A549 (cell line): Measurements from ENCODE around the gene EPHB6. TPM values are rescaled to one million over a fixed set of nuclear protein-coding genes. Genes with fewer than 3 reads are reported as not detected.

Experiments
- ATAC-seq, 2 experiments: fragments of 200-7000 bp in 1 of 2; fragments of >200 bp in 1 of 2; cut with Nextera tagmentation in 1 of 2; cut with Tn5 transposase in 1 of 2; 3 replicates each; pipeline versions ENCODE4 v1.8.0 to v1.9.1; 2018 to 2020; ENCODE audit warnings: mild to moderate bottlenecking in 1 of 2, moderate library complexity in 1 of 2
- CTCF ChIA-PET: fragments of 300-600 bp; sonication (Branson Sonifier 250); formaldehyde crosslinking; extraction: SDS; loops from one replicate; lab custom pipeline; 2021; ENCODE audit warnings: antibody characterized with exemption, inconsistent platforms; lab: Yijun Ruan, JAX
- POLR2A ChIA-PET: fragments of 350-600 bp; formaldehyde crosslinking; extraction: SDS; loops from one replicate; lab custom pipeline; 2021; ENCODE audit warnings: antibody characterized with exemption, inconsistent platforms; lab: Yijun Ruan, JAX
- DNase-seq, 2 experiments: peaks; one replicate each; pipeline versions ENCODE4 v3.0.0 to v3.0.0-alpha.2; 2011 to 2016; ENCODE audit warnings: low read depth in 1 of 2, low spot score in 1 of 2
- FAIRE-seq: peaks from 2 replicates; lab custom pipeline; 2011; peaks lifted over from hg19 to GRCh38; lab: Jason Lieb, UNC
- H3K27ac ChIP-seq, 2 experiments: fragments of >200 bp; sonication (Bioruptor Twin); formaldehyde crosslinking; 3 replicates each; pipeline ENCODE4 v1.5.1; 2016 to 2017
- H3K4me1 ChIP-seq: fragments of >200 bp; sonication (Bioruptor Twin); formaldehyde crosslinking; 3 replicates; pipeline ENCODE4 v1.6.1; 2016
- H3K4me2 ChIP-seq: fragments of >200 bp; sonication (Bioruptor Twin); formaldehyde crosslinking; 3 replicates; pipeline ENCODE4 v1.6.1; 2016
- H3K4me3 ChIP-seq: fragments of >200 bp; sonication (Bioruptor Twin); formaldehyde crosslinking; 3 replicates; pipeline ENCODE4 v1.5.1; 2016
- H3K9me3 ChIP-seq: fragments of >200 bp; sonication (Bioruptor Twin); formaldehyde crosslinking; 3 replicates; pipeline ENCODE4 v1.6.1; 2016
- CHD2 ChIP-seq: fragments of 150-350 bp; IDR thresholded peaks from 2 replicates; pipeline ENCODE4 v1.6.1; 2014; ENCODE audit warnings: low read length; ENCODE audit not compliant: partially characterized antibody
- CHD4 ChIP-seq: fragments of 200-600 bp; sonication (generic); IDR thresholded peaks from 2 replicates; pipeline ENCODE4 v1.6.1; 2016; ENCODE audit warnings: antibody characterized with exemption, mild to moderate bottlenecking, borderline replicate concordance
- CTCF ChIP-seq: fragments of >200 bp; sonication (Bioruptor Twin); formaldehyde crosslinking; IDR thresholded peaks from 3 replicates; pipeline ENCODE4 v1.5.1; 2016
- E2F6 ChIP-seq: IDR thresholded peaks from 2 replicates; pipeline ENCODE4 v1.6.1; 2012; ENCODE audit warnings: low read depth, borderline replicate concordance
- EP300 ChIP-seq, 2 experiments: fragments of >200 bp; sonication (Bioruptor Twin); formaldehyde crosslinking; IDR thresholded peaks; 2 replicates in 1 of 2; 3 replicates in 1 of 2; pipeline ENCODE4 v1.6.1; 2016 to 2017
- ESRRA ChIP-seq: fragments of 150-350 bp; IDR thresholded peaks from 2 replicates; pipeline ENCODE4 v1.6.1; 2014; ENCODE audit warnings: mild to moderate bottlenecking, low read length, borderline replicate concordance
- FOSB ChIP-seq: fragments of 250-450 bp; sonication (Bioruptor Pico); IDR thresholded peaks from 2 replicates; pipeline ENCODE4 v1.5.0; 2020; ENCODE audit warnings: mild to moderate bottlenecking, moderate library complexity
- FOSL2 ChIP-seq, 2 experiments: fragments of 450-650 bp in 1 of 2; fragments of >200 bp in 1 of 2; sonication (Bioruptor Twin) in 1 of 2; formaldehyde crosslinking; IDR thresholded peaks; 2 replicates each; pipeline versions ENCODE4 v1.5.0 to v1.6.1; 2016 to 2020; ENCODE audit warnings: mild to moderate bottlenecking in 1 of 2, moderate library complexity in 1 of 2
- FOXS1 ChIP-seq: fragments of 250-450 bp; sonication (Bioruptor Pico); IDR thresholded peaks from 2 replicates; pipeline ENCODE4 v1.5.0; 2020; ENCODE audit warnings: mild to moderate bottlenecking, moderate library complexity
- GATA3 ChIP-seq: IDR thresholded peaks from 2 replicates; pipeline ENCODE4 v1.6.1; 2012; ENCODE audit warnings: borderline replicate concordance
- HOXB13 ChIP-seq: fragments of 250-450 bp; sonication (Bioruptor Pico); IDR thresholded peaks from 2 replicates; pipeline ENCODE4 v1.5.0; 2020; ENCODE audit warnings: low read depth, mild to moderate bottlenecking, moderate library complexity
- HOXB5 ChIP-seq: fragments of 250-450 bp; sonication (Bioruptor Pico); IDR thresholded peaks from 2 replicates; pipeline ENCODE4 v1.5.0; 2020; ENCODE audit warnings: mild to moderate bottlenecking, moderate library complexity
- MAZ ChIP-seq: fragments of 150-350 bp; IDR thresholded peaks from 2 replicates; pipeline ENCODE4 v1.6.1; 2014; ENCODE audit warnings: antibody characterized with exemption, low read depth, low read length, borderline replicate concordance
- NPAS2 ChIP-seq: fragments of 250-450 bp; sonication (Bioruptor Pico); IDR thresholded peaks from 2 replicates; pipeline ENCODE4 v1.8.0; 2022; ENCODE audit warnings: mild to moderate bottlenecking, moderate library complexity, borderline replicate concordance
- PBX3 ChIP-seq: IDR thresholded peaks from 2 replicates; pipeline ENCODE4 v1.6.1; 2012
- POLR2AphosphoS2 ChIP-seq: conservative IDR thresholded peaks from 2 replicates; pipeline ENCODE4 v1.6.1; 2012; ENCODE audit warnings: low read length, improper control_type of control experiment, inconsistent platforms
- RAD21 ChIP-seq, 2 experiments: fragments of >200 bp in 1 of 2; sonication (Bioruptor Twin) in 1 of 2; formaldehyde crosslinking in 1 of 2; IDR thresholded peaks in 1 of 2; conservative IDR thresholded peaks in 1 of 2; 2 replicates in 1 of 2; 3 replicates in 1 of 2; pipeline ENCODE4 v1.6.1; 2012 to 2018; ENCODE audit warnings: inconsistent platforms in 1 of 2
- RARB ChIP-seq: fragments of 250-450 bp; sonication (Bioruptor Pico); IDR thresholded peaks from 2 replicates; pipeline ENCODE4 v1.8.0; 2021; ENCODE audit warnings: mild to moderate bottlenecking, moderate library complexity
- REST ChIP-seq: fragments of 200-600 bp; sonication (generic); IDR thresholded peaks from 2 replicates; pipeline ENCODE4 v1.6.1; 2016; ENCODE audit warnings: antibody characterized with exemption, mild to moderate bottlenecking, moderate library complexity
- RFX5 ChIP-seq: fragments of 450-650 bp; IDR thresholded peaks from 2 replicates; pipeline ENCODE4 v1.7.1; 2014; ENCODE audit warnings: antibody characterized with exemption, mild to moderate bottlenecking, moderate library complexity
- USF2 ChIP-seq: fragments of 450-650 bp; IDR thresholded peaks from 2 replicates; pipeline ENCODE4 v1.6.1; 2014; ENCODE audit warnings: antibody characterized with exemption
- ZSCAN20 ChIP-seq: fragments of 250-450 bp; sonication (Bioruptor Pico); IDR thresholded peaks from 2 replicates; pipeline ENCODE4 v1.8.0; 2022; ENCODE audit warnings: mild to moderate bottlenecking, moderate library complexity
- WGBS: methylation state at CpG from one replicate; pipeline ENCODE4 v1.1.6; 2017; ENCODE audit errors: missing lambda C conversion rate; 5-methylcytosine and 5-hydroxymethylcytosine counted together
- polyA plus RNA-seq, 4 experiments: library from polyadenylated mRNA; depleted of rRNA in 3 of 4; stranded (reverse); fragments of >200 nt; fragmentation: RNase III in 1 of 4; extraction: RNeasy Plus Mini Kit Qiagen cat#74134 plus additional on column Dnase treatment in 1 of 4; gene quantifications; 2 replicates in 3 of 4; 3 replicates in 1 of 4; pipeline ENCODE4 v1.2.3, GENCODE V29; 2011 to 2017

EPHB6 gene
- polyA plus RNA-seq, 2 of the 4 experiments (the other 2 are of a cell fraction): 0.26 to 0.37 TPM

GRCh38 chr7:142862786-142863400 is 8.0 kb downstream of the EPHB6 start:
- FAIRE-seq (no peak), DNase-seq (no peak), ATAC-seq (no peak)
- Histone ChIP-seq H3K4me3 (no peak overlapping the region), H3K4me1 (no peaks in the 10 kb centered on the region), H3K27ac (no peak overlapping the region), H3K4me2 (no peak overlapping the region), H3K9me3 (no peaks in the 10 kb centered on the region)
- WGBS: 8% methylated on average over 7 of the region's 7 CpGs
- POLR2A ChIA-PET: no interaction called here
- TF ChIP-seq CTCF: no peak
- TF ChIP-seq GATA3: no peak
- TF ChIP-seq ZSCAN20 (CRISPR knock-in tag): no peak
- TF ChIP-seq POLR2AphosphoS2: no peak
- TF ChIP-seq MAZ: no peak
- no peak for TF ChIP-seq EP300 (IDR thresholded peaks at IDR 0.05)
- no peak for TF ChIP-seq NPAS2 (CRISPR knock-in tag)
- TF ChIP-seq E2F6: no peak
- TF ChIP-seq RAD21 (conservative IDR thresholded peaks at IDR 0.05 in 1 of 2, IDR thresholded peaks at IDR 0.05 in 1 of 2): no peak
- TF ChIP-seq FOXS1: no peak
- no peak for TF ChIP-seq ESRRA
- TF ChIP-seq HOXB13 (CRISPR knock-in tag): no peak
- no peak for TF ChIP-seq FOSB (CRISPR knock-in tag)
- no peak for TF ChIP-seq PBX3
- no peak for TF ChIP-seq CHD2
- no peak for TF ChIP-seq HOXB5 (CRISPR knock-in tag)
- CTCF ChIA-PET: interaction anchor here (0.6 to 5.2 kb wide), 3 partner anchors 8 to 39 kb away, joined by 3 to 40 read pairs (median 3); partner anchors contain the start of gene EPHB6

GRCh38 chr7:142863891-142864685 is 9.2 kb downstream of the EPHB6 start:
- Histone ChIP-seq H3K27ac (no peak overlapping the region), H3K4me3 (no peak overlapping the region), H3K4me2 (no peak overlapping the region), H3K4me1 (no peaks in the 10 kb centered on the region), H3K9me3 (no peaks in the 10 kb centered on the region)
- 37% methylated on average over 25 of the region's 37 CpGs for WGBS
- FAIRE-seq (no peak), DNase-seq (no peak), ATAC-seq (no peak)
- CTCF ChIA-PET: interaction anchor here (1.2 to 5.2 kb wide), 2 partner anchors 9 to 16 kb away, joined by 3 to 40 read pairs; partner anchors contain the start of gene EPHB6
- POLR2A ChIA-PET: no interaction called here
- TF ChIP-seq RFX5 (no peak), MAZ (no peak), FOSL2 (IDR thresholded peaks at IDR 0.05) (no peak), FOSL2 (CRISPR knock-in tag; IDR thresholded peaks at IDR 0.05) (no peak), REST (no peak), RARB (CRISPR knock-in tag) (no peak), CTCF (no peak), CHD4 (no peak), E2F6 (no peak), USF2 (no peak)
